ENCODE data around the gene DENND5A.

The DENND5A gene

GRCh38 chr11:9265211-9266131 lies at the start of gene DENND5A:
Gene DENND5A (minus strand): TSS chr11:9265350. CDS start chr11:9265069, 281 bp downstream.
- H4K20me1 ChIP-seq (ENCODE audit: insufficient read depth, low read length): peaks cover 4% of the 10 kb centered on the region; the same call in 1 of the 2 replicates
- peak within 1 kb of the TSS; percentile 87 for H3K4me2 ChIP-seq (ENCODE audit: insufficient read depth, low read length)
- TF ChIP-seq CTCF (IDR thresholded peaks at IDR 0.05; ENCODE audit: borderline replicate concordance, extremely low read depth, low read length, poor library complexity, severe bottlenecking): no peak
- TF ChIP-seq EZH2 (IDR thresholded peaks at IDR 0.05; ENCODE audit: borderline replicate concordance, low read depth, low read length, severe bottlenecking): peak; percentile 80
- peak; percentile 70 for ATAC-seq (ENCODE audit: insufficient read depth, low read depth)
- H3K27me3 ChIP-seq (ENCODE audit: insufficient read depth, low read length, poor library complexity): peaks cover 51% of the 10 kb centered on the region
- no peaks in the 10 kb centered on the region for H3K36me3 ChIP-seq (ENCODE audit: insufficient read depth, low read length)
- H3K9ac ChIP-seq (ENCODE audit: low read depth, low read length): peak within 1 kb of the TSS; percentile 56
- peaks cover 18% of the 10 kb centered on the region for H3K4me1 ChIP-seq (ENCODE audit: insufficient read depth, low read length)
- H3K4me3 ChIP-seq (ENCODE audit: low read depth in 1 of 2, low read length in 2 of 2): peak within 1 kb of the TSS; percentile 39 to 66; a peak in 3 of 4 replicates
- H3K9me3 ChIP-seq (ENCODE audit: insufficient read depth, low read length, severe bottlenecking): no peaks in the 10 kb centered on the region
- peak within 1 kb of the TSS; percentile 68 for H2AFZ ChIP-seq (ENCODE audit: low read depth, low read length)
- DNase-seq: peak; percentile 54
- H3K27ac ChIP-seq (ENCODE audit: low read length): no peak within 1 kb of the TSS
- H3K79me2 ChIP-seq (ENCODE audit: insufficient read depth, low read length): no peaks in the 10 kb centered on the region

- ATAC-seq (ENCODE audit: insufficient read depth, low read depth) (peak; percentile 95), DNase-seq (peak; percentile 100)
- Histone ChIP-seq H2AFZ (ENCODE audit: low read depth, low read length) (peak within 1 kb of the TSS; percentile 97), H3K4me1 (ENCODE audit: insufficient read depth, low read length) (peaks cover 31% of the 10 kb centered on the region), H3K9ac (ENCODE audit: low read depth, low read length) (peak within 1 kb of the TSS; percentile 97), H3K27ac (ENCODE audit: low read length) (peak within 1 kb of the TSS; percentile 97), H3K4me2 (ENCODE audit: insufficient read depth, low read length) (peak within 1 kb of the TSS; percentile 88), H3K9me3 (ENCODE audit: insufficient read depth, low read length, severe bottlenecking) (no peaks in the 10 kb centered on the region), H3K36me3 (ENCODE audit: insufficient read depth, low read length) (no peaks in the 10 kb centered on the region; the same call in 1 of the 2 replicates), H3K27me3 (ENCODE audit: insufficient read depth, low read length, poor library complexity) (no peaks in the 10 kb centered on the region), H3K4me3 (ENCODE audit: low read depth in 1 of 2, low read length in 2 of 2) (peak within 1 kb of the TSS; percentile 91 to 95), H3K79me2 (ENCODE audit: insufficient read depth, low read length) (peaks cover 44% of the 10 kb centered on the region), H4K20me1 (ENCODE audit: insufficient read depth, low read length) (peaks cover 15% of the 10 kb centered on the region; the same call in 1 of the 2 replicates)
- TF ChIP-seq CTCF (IDR thresholded peaks at IDR 0.05; ENCODE audit: borderline replicate concordance, extremely low read depth, low read length, poor library complexity, severe bottlenecking): peak; percentile 19
- no peak for TF ChIP-seq EZH2 (IDR thresholded peaks at IDR 0.05; ENCODE audit: borderline replicate concordance, low read depth, low read length, severe bottlenecking)
Measured at GRCh38 chr11:9314291-9315077, 49.3 kb upstream of the DENND5A start, which contains the start of gene TMEM41B. Gene TMEM41B (minus strand): TSS chr11:9314593. CDS start chr11:9314441, 152 bp downstream.

GRCh38 chr11:9313648-9314290 lies 48.6 kb upstream of the DENND5A start:
- TF ChIP-seq CTCF (IDR thresholded peaks at IDR 0.05; ENCODE audit: borderline replicate concordance, extremely low read depth, low read length, poor library complexity, severe bottlenecking) (no peak), EZH2 (IDR thresholded peaks at IDR 0.05; ENCODE audit: borderline replicate concordance, low read depth, low read length, severe bottlenecking) (no peak)
- ATAC-seq (ENCODE audit: insufficient read depth, low read depth) (peak; percentile 13), DNase-seq (no peak)
- peak overlapping the region; percentile 97 for H2AFZ ChIP-seq (ENCODE audit: low read depth, low read length)
- H3K27ac ChIP-seq (ENCODE audit: low read length): peak overlapping the region; percentile 95
- peak overlapping the region; percentile 88 for H3K4me2 ChIP-seq (ENCODE audit: insufficient read depth, low read length)
- no peaks in the 10 kb centered on the region for H3K9me3 ChIP-seq (ENCODE audit: insufficient read depth, low read length, severe bottlenecking)
- H3K27me3 ChIP-seq (ENCODE audit: insufficient read depth, low read length, poor library complexity): no peaks in the 10 kb centered on the region
- peak overlapping the region; percentile 91 to 95 for H3K4me3 ChIP-seq (ENCODE audit: low read depth in 1 of 2, low read length in 2 of 2)
- peaks cover 31% of the 10 kb centered on the region for H3K4me1 ChIP-seq (ENCODE audit: insufficient read depth, low read length)
- H4K20me1 ChIP-seq (ENCODE audit: insufficient read depth, low read length): peaks cover 21% of the 10 kb centered on the region; the same call in 1 of the 2 replicates
- peaks cover 51% of the 10 kb centered on the region for H3K79me2 ChIP-seq (ENCODE audit: insufficient read depth, low read length)
- peak overlapping the region; percentile 97 for H3K9ac ChIP-seq (ENCODE audit: low read depth, low read length)
- H3K36me3 ChIP-seq (ENCODE audit: insufficient read depth, low read length): no peaks in the 10 kb centered on the region; the same call in 1 of the 2 replicates
